HFF-Myc (cell line): ENCODE results near the gene CIB4.

ENCODE experiments used
- DNase-seq: peaks from one replicate; pipeline ENCODE4 v3.0.0-alpha.2; 2011; ENCODE audit warnings: low read depth; ENCODE audit errors: extremely low read depth
- H3K4me3 ChIP-seq: replicated peaks from 2 replicates; pipeline ENCODE4 v1.5.1; 2011; ENCODE audit warnings: low read depth, mild to moderate bottlenecking, control low read depth, low read length
- CTCF ChIP-seq: IDR thresholded peaks from 2 replicates; pipeline ENCODE4 v1.5.1; 2012; ENCODE audit warnings: mild to moderate bottlenecking, low read depth, low read length, control low read depth; ENCODE audit errors: missing control alignments

CIB4 gene

GRCh38 chr2:26555246-26556133 lies 85.7 kb downstream of the CIB4 start:
- no peak overlapping the region for H3K4me3 ChIP-seq
- DNase-seq, result no peak
- TF ChIP-seq CTCF, result peak; percentile 13

GRCh38 chr2:26552641-26553374 lies 88.4 kb downstream of the CIB4 start:
- H3K4me3 ChIP-seq, result no peak overlapping the region
- DNase-seq, result no peak
- no peak for TF ChIP-seq CTCF

GRCh38 chr2:26550276-26551015 lies 90.7 kb downstream of the CIB4 start:
- TF ChIP-seq CTCF, result no peak
- DNase-seq, result no peak
- no peak overlapping the region for H3K4me3 ChIP-seq

GRCh38 chr2:26542676-26543505 lies 98.3 kb downstream of the CIB4 start:
- DNase-seq, result no peak
- TF ChIP-seq CTCF, result no peak
- no peak overlapping the region for H3K4me3 ChIP-seq

GRCh38 chr2:26542194-26542455 lies 99.0 kb downstream of the CIB4 start:
- H3K4me3 ChIP-seq, result no peak overlapping the region
- no peak for DNase-seq
- TF ChIP-seq CTCF, result no peak

- no peak for TF ChIP-seq CTCF
- DNase-seq, result no peak
These were observed 99.6 kb downstream of the CIB4 start for GRCh38 chr2:26541401-26542193.

More at GRCh38 chr2:26541401-26542193, 99.6 kb downstream of the CIB4 start:
- no peak overlapping the region for H3K4me3 ChIP-seq
